Mucosa of descending colon (tissue), 3 donors: ENCODE measurements around the gene POLR2J. TPM values are rescaled to one million over a fixed set of nuclear protein-coding genes. Genes with fewer than 3 reads are reported as not detected.
"Not testable (repeated sequence)": the region's sequence is repeated elsewhere in the genome, so short reads cannot be mapped to it uniquely, and the experiment has no call there.

Experiments
- ATAC-seq: fragments of 200-7000 bp; cut with Tn5 transposase; one replicate; pipeline ENCODE4 v1.9.1; 2020; ENCODE audit warnings: mild to moderate bottlenecking, moderate library complexity
- DNase-seq, 3 donors: peaks; one replicate each; pipeline ENCODE4 v3.0.0-alpha.2; 2020
- H3K36me3 ChIP-seq: fragments of 200-600 bp; one replicate; pipeline ENCODE4 v1.8.0; 2021; ENCODE audit warnings: low read depth, mild to moderate bottlenecking
- H3K4me1 ChIP-seq: fragments of 200-600 bp; one replicate; pipeline ENCODE4 v1.8.0; 2021; ENCODE audit warnings: low read depth, mild to moderate bottlenecking
- H3K4me3 ChIP-seq: fragments of 200-600 bp; one replicate; pipeline ENCODE4 v1.8.0; 2021; ENCODE audit warnings: mild to moderate bottlenecking
- H3K9me3 ChIP-seq: fragments of 200-600 bp; one replicate; pipeline ENCODE4 v1.8.0; 2021; ENCODE audit warnings: mild to moderate bottlenecking
- CTCF ChIP-seq: fragments of 200-600 bp; IDR thresholded peaks from one replicate; pipeline ENCODE4 v1.8.0; 2022; ENCODE audit warnings: antibody characterized with exemption, mild to moderate bottlenecking
- intact Hi-C, 2 donors: fragments of 100-400 bp; cut with DNase I in 1 of 2; cut with micrococcal nuclease in 1 of 2; formaldehyde crosslinking; loops; one replicate each; pipeline versions ENCODE4 v1.11.0 to v1.11.1; 2022; cut with DNase I, micrococcal nuclease
- total RNA-seq, 3 donors: library from RNA; stranded (reverse); fragmentation: NEBNext Ultra II Directional in 2 of 3; extraction: Animal tissue kit (Norgen Biotek cat#: 25700) in 2 of 3; gene quantifications; one replicate each; pipeline versions ENCODE4 v1.2.1 to v1.2.4, GENCODE V29; 2021 to 2023
- donor health status: DM: no; HTN: no; CAD: no; lungs with moderate emphysema.
- donor health status: DM: no; HTN: no; CAD: no.
- donor health status: DM: no; HTN: yes; CAD: no.

POLR2J gene
- total RNA-seq, 3 donors from 2014 or later, result 44.0 to 59.3 (median 45.6) TPM

DNA sequence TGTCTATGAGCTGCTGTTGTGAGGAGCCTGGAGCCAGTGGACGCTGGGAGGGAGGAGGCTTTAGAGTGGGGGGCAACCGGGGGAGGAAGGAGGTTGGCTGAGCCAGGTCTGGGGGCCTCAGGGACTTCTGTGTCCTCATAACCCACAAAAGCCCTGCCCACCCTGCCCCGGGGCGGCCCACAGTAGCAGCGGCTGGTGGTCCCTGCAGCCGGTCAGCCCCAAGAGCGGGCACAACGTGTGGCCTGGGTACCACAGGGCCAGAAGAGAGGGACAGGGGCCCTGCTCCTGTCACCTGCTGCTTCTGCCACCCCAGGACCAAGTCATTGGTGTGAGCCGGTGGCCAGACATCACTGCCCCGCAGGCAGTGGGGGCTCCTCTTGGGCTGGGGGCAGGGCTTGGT lies 3.2 kb upstream of the POLR2J start:
- not testable (repeated sequence) for DNase-seq, ATAC-seq

GRCh38 chr7:102479982-102480637 lies 1.4 kb upstream of the POLR2J start:
- ATAC-seq, H3K4me3 ChIP-seq, H3K9me3 ChIP-seq, H3K36me3 ChIP-seq, H3K4me1 ChIP-seq, intact Hi-C loops: not testable (repeated sequence)
- DNase-seq, result peak; percentile 44 to 67 (median 63)

More for the DNA sequence above, 3.2 kb upstream of the POLR2J start:
- intact Hi-C loops, H3K9me3 ChIP-seq, H3K36me3 ChIP-seq, H3K4me1 ChIP-seq, H3K4me3 ChIP-seq: not testable (repeated sequence)

DNA sequence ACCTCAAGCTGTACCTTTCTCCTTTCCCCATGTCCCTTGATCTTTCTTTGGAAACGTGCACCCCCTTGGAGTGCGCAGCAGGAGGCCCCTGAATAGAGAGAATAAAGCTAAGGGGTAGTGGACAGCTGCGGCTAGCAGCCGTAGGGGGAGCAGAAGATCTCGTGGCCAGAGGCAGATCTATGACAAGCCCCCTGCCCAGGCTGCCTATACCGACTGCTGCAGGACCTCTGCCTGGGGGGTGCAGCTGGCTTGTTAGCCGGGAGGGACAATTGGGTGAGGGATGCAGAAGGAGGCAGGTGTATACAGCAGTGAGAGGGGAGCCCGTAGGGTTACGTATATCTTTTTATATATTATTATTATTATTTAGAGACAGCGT lies 475 bp upstream of the POLR2J start:
- H3K4me3 ChIP-seq, H3K36me3 ChIP-seq, DNase-seq, intact Hi-C loops, H3K4me1 ChIP-seq, H3K9me3 ChIP-seq, ATAC-seq: not testable (repeated sequence)

GRCh38 chr7:102474736-102475435 lies 3.8 kb downstream of the POLR2J start:
- intact Hi-C loops, H3K4me3 ChIP-seq, H3K9me3 ChIP-seq, H3K36me3 ChIP-seq, H3K4me1 ChIP-seq, ATAC-seq: not testable (repeated sequence)
- DNase-seq, result peak in 2 of 3 donors; percentile 9 to 17

DNA sequence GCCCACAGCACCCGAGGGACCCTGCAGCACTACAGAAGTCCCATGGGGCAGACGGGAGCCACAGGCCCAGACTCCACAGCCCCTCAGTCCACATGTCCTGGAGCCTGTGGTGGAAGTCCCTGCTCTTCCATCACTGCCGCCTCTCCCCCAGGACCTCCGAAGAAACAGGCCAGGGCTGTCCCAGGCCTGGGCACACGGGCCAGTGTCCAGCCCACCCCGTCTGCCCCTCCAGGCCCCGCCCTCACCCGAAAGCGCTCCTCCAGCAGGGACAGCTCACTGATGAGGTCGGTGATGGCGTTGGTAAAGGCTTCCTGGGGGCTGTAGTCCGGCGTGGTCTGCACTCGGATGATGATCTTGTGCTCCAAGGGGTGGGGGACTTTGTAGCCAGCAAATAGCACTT lies 4.6 kb downstream of the POLR2J start:
- DNase-seq, result peak; percentile 0 to 22 (median 15)
- ATAC-seq, result not testable (repeated sequence)

DNA sequence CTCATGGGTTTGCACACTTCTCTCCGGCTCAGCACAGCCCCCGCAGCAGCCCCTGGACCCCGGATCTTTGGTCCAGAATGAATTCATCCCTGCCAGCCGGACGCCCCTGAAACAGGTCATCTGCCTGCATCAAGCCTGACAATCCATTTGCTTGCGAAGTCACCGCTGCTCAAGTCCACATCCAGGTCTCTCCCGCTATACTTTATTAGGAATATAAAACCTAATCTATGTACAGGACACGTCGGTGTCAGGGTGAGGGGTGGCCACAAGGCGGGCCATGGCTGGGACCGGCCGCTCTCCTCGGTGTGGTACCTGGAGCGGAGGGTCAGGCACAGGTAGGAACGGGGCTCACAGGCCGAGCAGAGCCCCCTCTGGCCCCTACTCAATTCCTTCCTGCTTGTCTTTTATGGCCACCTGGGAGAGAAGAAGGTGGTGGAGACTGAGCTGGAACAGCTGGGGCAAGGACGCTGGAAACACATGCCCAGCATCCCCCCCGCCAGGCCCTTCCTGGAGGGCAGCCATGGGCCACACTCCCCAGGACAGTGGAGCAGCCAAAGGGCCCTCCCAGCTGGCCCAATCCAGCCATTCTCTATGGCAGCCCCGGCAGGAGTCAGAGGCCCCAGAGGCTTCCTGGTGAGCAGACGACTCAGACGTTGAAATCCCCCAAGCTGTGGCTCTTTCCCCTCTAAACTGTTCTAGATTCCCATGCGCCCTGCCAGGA lies 5.3 kb downstream of the POLR2J start:
- DNase-seq (peak; percentile 1 to 31 (median 23)), ATAC-seq (no peak)
- H3K4me1 ChIP-seq, result peaks cover 11% of the 10 kb centered on the region
- intact Hi-C loops, result no loop called here
- no peaks in the 10 kb centered on the region for H3K36me3 ChIP-seq
- TF ChIP-seq CTCF, result no peak
- no peaks in the 10 kb centered on the region for H3K9me3 ChIP-seq
- H3K4me3 ChIP-seq, result no peak overlapping the region

More for the DNA sequence above, 4.6 kb downstream of the POLR2J start:
- H3K9me3 ChIP-seq, H3K4me3 ChIP-seq, intact Hi-C loops, H3K36me3 ChIP-seq: not testable (repeated sequence)
- peaks cover 11% of the 10 kb centered on the region for H3K4me1 ChIP-seq

GRCh38 chr7:102472126-102473041 lies 6.3 kb downstream of the POLR2J start:
- TF ChIP-seq CTCF, result no peak
- H3K36me3 ChIP-seq, result no peaks in the 10 kb centered on the region
- H3K4me1 ChIP-seq, result peaks cover 11% of the 10 kb centered on the region
- DNase-seq (peak in 2 of 3 donors; percentile 26 to 48), ATAC-seq (no peak)
- intact Hi-C loops, result no loop called here
- H3K9me3 ChIP-seq, result no peaks in the 10 kb centered on the region
- H3K4me3 ChIP-seq, result no peak overlapping the region
